GM21526 (cell line): ENCODE results near the gene LRRC46.

Experiments
- ATAC-seq: cut with Tn5 transposase; IDR thresholded peaks from one replicate; pipeline ENCODE4 v1.9.1; 2021; ENCODE audit warnings: moderate library complexity; ENCODE audit not compliant: unreplicated experiment, low FRiP score

Gene LRRC46

DNA sequence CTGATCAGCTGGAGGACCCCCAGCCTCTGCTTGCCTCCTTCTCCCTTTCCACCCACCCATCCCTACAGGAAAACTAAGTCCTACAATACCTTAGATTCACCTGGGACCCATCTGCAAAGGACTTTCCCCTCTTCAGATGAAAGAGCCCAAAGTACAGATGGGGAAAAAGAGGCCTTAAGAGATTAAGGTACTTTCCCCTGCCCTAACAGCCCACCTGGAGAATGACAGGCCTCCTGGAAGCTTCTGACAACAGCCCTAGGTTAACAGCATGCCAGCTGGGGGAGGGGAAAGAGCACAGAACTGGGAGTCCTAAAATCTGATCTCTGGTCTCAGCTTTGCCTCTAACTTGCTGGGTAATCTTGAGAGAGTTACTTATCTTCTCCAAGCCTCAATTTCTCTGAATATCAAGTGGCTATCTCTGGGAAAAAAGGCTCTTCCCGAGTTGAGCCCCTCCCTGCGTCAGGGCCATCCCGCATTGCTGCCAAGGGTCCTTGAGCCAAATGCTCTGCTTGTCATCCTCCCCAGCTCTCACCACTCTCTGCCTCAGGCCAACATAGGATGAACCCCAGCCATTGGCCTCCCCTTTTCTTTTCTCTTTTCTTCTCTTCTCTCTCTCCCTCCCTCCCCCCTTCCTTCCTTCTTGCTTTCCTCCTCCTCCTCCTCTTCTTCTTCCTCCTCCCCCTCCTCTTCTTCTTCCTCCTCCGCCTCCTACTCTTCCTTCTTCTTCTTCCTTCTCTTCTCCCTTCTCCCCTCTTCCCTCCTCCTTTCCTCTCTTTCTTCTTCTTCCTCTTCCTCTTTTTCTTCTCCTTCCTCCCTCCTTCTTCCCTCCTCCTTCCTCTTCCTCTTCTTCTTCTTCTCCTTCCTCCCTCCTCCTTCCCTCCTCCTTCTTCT lies 42.0 kb downstream of the LRRC46 start:
- ATAC-seq = no peak

DNA sequence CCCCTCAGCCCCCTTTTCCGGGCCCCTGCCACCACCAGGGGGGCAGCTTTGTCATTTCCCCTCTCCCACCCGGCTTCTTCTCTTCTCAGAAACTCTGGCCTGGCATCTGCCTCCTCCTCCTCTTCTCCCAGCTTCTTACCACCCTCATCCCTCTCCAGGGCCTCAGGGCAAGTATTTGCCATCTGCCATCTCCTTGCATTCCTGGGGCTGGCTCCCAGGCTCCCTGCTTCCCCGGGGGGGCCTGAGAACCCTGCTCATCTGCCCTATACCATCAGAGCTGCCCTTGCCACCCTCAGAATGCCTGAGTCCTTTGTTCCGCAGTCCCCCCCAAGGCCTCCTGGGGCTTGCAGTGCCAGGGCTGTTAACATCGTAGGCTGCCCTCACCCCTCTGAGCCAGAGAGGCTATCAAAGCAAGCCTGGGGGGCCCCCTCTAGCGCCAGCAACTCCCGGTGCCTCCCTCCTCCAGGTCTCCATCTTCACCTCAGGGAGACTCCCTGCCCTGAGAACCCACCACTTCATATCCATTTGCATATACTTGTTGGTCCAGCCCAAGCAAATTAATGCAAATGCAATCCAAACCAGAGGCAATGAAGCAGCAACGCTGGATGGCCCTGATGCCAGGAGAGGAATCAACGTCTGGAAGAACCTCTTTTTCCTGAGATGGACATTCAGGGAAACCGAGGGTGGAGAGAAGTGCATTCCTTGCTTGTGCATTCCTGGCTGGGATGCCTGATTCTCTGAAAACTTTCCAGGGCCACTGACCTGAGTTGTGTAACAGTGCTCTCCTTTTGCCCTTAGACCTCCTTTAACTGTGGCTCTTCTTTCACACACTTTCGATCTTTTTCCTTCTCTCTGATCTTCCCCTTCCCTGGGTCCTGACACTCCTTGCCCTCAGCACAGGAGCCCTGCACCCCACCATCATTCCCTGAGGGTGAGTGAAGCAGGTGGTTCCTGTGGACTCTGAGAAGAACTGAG lies 43.8 kb downstream of the LRRC46 start:
- no peak for ATAC-seq

DNA sequence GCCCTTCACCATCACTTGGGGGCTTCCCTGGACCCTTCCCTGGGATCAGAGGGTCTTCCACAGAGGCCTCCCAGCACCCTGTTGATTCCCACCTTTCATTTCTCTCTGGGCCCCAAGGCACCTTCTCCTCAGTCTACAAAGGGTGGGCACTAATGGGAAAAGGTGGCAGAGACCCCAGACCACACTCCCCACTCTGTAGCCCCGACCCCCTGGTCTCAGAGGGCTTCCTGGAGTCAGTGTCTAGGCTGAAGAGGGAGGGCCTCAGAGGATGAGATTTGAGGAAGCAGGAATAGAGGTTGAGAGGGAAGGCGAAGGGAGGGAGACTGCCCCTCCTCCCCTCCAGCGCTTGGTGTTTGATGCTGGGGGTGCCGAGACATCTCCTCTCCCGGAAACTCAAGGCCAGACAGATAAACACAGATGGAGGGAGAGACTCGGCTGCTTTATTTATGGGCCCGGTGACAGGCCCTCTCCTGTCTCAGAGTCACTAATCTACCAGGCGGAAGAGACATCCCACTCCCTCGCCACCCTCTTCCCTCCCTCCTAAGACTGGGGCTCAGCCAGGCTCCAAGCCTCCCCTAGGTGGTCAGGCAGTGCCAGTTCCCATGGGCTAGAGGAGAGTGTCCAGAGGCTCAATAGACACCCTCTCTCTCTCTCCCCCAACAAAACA lies 46.0 kb downstream of the LRRC46 start:
- no peak for ATAC-seq

DNA sequence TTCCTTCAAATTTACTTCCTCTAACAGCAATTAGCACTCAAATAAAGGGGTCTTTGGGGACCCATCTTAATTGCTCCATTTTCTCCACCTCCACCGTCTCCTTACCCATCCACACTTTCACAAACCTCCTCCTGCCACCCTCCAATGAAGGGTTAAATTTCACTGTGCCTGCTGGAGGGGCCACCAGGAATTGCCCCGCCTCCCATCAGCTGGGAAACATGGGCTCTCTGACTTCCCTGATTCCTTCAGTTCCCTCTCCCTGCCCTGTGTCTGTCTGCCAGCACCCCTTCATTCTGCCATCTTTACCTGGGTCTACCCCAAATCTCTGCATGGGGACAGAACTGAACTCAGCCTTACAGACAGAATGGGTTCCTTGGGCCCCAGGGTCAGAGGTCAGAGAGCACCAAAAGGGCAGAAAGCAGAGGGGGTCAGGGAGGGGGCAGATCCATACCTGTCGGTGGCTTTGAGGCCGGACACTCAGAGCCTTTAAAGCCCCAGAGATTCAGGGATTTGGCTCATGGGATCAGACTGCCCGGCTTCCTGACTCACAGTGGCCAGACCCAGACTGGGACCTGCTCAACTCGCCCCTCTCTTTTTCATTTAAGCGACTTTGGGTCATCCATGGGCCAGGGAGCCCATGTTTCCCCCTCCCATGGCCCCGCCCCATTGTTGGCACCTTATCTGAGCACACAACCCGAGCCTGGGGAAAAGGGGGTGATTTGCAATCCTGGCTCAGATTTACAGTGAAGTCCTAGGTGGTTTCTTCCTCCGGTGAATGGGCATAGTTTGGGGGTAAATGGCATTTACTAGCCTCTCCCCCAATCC lies 46.9 kb downstream of the LRRC46 start:
- no peak for ATAC-seq

DNA sequence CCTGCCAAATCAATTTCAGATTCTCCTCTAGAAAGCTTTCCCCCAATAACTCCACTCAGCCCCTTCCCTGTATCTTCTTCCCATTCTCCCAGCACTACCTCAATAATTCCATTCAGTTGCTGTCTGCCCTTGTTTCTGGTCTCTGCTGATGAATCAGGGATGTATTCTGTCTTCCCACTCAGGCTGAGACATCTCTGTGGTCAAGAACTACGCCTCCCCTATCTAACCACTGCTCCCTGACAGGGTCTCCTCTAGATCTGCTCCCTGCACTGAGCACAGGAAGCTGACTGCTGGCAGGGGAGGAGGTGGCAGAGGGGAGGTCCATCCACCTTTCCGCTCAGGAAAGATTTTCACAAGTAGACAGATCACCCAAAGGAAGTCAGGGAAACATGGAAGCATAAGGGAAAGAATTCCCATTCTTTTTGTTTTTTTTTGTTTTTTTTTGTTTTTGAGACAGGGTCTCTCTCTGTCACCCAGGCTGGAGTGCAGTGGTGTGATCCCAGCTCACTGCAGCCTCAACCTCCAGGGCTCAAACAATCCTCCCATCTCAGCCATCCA lies 47.6 kb downstream of the LRRC46 start:
- ATAC-seq = no peak

DNA sequence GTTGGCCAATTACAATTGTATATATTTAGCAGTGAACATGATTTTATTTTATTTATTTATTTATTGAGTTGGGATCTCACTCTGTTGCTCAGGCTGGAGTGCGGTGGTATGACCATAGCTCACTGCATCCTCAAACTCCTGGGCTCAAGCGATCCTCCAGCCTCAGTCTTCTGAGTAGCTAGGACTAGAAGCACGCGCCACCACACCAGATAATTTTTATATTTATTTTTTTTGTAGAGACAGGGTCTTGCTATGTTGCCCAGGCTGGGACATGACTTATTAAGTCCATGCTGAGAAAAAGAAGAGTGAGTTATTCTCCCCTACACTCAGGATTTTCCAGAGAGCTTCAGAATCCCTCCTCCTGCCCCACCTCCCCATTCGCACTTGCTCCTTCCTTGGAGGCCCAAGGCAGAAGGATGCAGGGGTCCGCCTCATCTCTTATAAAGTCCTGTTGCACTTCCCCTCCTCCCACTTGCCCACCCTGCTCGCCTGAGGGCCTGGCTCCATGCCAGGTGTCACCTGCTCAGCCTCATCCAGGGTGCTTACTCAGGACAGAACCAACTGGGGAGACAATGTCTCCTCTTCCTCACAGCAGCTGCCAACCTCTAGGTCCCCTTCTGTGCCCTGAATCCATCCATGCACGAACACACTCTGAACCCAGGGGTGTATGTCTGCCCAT lies 48.4 kb downstream of the LRRC46 start:
- ATAC-seq = no peak

DNA sequence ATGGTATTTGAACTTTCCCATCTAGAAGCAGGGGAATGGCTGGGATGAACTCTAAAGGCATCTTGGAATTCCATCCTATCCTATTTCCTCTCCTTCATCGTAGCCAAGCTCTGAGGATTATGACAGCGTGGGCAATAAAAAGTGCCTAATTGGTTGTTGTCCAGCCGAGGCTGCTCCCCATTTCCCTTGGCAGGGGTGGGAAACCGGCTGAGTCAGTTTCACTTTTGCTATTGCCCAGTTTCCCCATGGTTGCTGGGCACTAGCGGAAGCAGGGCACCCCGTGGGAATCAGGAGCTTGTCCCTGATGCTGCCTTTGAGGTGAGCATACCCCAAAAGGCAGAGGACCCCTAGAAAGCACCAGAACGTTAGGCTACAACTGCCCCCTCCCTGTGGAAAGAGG lies 50.8 kb downstream of the LRRC46 start:
- ATAC-seq = no peak

DNA sequence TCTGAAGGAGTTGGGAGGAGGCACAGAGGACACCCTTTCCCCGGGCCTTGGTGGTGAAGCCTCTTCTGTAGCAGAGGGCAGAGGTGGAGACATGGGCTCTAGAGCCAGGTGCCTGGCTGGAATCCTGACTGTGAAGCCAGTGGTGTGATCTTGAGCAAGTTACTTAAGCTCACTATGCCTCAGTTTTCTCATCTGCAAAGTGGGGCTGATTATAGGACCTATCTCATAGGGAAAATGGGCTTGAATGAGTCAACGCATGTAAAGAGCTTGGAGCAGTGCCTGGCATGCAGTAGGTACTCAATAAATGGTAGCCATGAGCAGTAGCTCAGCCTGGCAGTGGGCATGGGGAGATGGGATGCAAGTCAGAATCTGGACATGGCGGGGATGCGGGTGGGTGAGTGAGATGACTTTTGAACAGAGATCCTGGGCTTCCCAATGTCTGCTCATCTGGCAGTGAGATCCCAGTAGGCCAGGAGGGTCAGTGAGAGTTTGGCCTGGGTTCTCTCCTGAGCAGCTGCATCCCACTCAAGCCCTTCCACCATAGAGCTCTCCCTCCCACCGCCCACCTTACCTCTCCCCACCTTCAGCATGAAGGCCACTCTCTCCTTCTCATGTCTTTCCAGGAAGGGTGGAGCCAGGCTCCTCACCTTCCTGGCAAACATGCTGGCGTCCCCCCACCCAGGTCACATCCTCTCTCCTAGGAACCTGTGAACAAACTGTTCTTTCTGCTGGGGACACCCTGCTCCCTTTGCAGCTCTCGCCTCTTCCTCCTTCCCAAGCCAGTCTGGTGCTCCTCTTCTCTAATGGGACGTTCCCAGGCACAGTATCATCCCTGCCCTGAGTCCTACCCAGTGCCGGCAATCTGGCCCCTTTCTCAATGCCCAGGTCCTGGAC lies 51.5 kb downstream of the LRRC46 start:
- no peak for ATAC-seq

DNA sequence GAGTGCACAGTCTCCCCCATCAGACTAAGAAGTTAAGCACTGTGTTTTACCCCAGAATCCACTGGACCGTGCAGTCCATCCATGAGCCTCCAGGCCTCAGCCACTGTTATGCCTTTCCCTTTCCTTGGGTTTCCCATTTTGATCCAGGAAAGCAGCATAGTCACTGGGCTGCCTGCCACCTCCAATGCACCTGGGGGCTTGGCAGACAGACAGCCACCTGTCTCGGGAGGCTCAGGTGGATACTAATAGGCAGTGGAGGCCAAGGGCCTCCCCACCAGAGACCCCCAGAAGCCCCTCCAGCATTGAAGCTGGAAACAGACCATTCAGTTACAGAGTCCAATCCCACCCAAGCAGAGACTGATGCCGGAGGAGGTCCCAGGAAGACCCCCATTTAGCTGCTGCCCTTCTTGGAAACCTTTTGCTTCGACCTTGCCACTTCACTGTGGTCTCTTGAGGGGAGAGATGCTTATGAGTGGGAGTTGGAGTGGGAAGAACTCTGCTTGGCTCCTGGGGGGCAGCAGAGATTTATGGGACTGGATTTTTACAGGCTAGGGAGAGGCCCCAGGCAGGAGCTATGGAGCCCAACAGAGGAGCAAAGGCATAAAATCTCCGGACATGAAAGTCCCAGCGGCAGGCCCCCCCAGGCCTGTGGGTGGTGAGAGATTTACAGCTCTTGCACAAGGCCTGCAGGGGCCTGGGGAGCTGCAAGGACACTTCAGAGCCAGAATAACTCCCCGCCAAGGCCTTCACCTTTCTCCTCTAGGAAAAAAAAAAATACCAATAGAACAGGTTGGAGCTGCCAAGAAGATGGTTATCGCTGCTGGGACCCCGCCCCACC lies 52.3 kb downstream of the LRRC46 start:
- ATAC-seq = no peak

DNA sequence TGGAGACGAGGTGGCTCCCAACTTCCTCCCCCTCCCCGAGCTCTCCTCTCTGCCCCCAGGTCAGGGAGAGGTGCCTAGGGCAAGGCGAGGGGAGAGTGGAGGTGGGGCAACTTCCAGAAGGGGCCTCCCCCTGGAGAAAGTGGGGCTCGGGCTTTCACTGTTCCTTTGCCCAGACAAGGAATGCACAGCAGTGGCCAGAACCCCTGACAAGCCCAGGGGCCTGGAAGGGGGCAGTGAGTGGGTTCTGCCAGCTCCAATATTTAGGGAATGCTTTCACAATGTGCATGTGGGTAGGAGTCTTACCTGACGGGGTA lies 52.9 kb downstream of the LRRC46 start:
- ATAC-seq = no peak

DNA sequence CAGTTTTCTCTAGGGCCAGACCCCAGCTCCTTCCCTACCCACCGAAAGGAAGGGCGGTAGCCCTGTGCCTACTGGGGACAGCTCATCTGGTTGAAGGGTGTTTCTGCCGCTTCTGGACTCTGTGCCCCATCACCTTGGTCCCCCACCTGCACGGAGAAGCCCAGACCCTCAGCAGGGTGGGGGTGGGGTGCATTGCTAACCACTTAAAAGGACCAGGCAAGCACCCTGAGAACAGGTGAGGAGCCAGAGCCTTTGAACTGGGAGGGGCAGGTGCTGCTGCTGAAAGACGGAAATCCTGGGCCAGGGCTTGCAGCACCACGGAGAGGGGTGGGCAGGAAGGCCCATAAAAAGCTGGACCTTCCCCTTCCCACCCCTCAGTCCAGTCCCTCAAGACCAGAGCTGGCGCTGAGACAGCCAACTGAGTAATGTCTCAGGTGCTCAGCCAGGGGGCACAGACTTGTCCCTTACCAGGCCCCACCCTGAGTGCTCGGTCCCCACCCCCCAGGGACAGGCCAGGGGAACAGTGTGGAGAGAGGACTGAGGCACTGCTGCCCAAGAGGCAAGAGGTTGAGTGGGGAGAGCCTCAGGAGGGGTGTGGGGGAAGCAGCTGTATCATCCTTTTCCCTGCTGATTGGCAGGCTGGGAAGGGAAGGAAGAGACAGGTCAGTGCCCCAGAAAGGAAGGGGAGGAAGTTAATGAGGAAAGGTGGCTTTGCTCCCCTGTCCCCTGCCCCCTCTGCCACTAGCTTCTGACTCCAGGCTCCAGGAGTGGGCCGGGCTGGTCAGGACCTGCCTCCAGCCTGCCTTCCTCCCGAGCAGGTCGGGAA lies 53.6 kb downstream of the LRRC46 start:
- ATAC-seq = no peak
